DND-41 (cell line): ENCODE data around the gene TDP2.

Source experiments
- ATAC-seq: fragments of 200-7000 bp; cut with Tn5 transposase; 3 replicates; pipeline ENCODE4 v1.9.1; 2021; ENCODE audit warnings: low read depth; ENCODE audit not compliant: insufficient read depth
- DNase-seq: peaks from one replicate; pipeline ENCODE4 v3.0.0-alpha.2; 2020
- H2AFZ ChIP-seq: 2 replicates; pipeline ENCODE4 v1.6.0; 2012; ENCODE audit warnings: low read depth, low read length
- H3K27ac ChIP-seq: 2 replicates; pipeline ENCODE4 v1.5.1; 2012; ENCODE audit warnings: low read length, inconsistent platforms
- H3K27me3 ChIP-seq: fragments of 200-600 bp; sonication (generic); 2 replicates; pipeline ENCODE4 v1.6.0; 2012; ENCODE audit warnings: low read length, mild to moderate bottlenecking, inconsistent platforms; ENCODE audit not compliant: insufficient read depth, poor library complexity
- H3K36me3 ChIP-seq: 2 replicates; pipeline ENCODE4 v1.5.1; 2012; ENCODE audit warnings: low read length, inconsistent platforms; ENCODE audit not compliant: insufficient read depth
- H3K4me1 ChIP-seq: 2 replicates; pipeline ENCODE4 v1.5.1; 2012; ENCODE audit warnings: mild to moderate bottlenecking, low read length; ENCODE audit not compliant: insufficient read depth
- H3K4me2 ChIP-seq: 2 replicates; pipeline ENCODE4 v1.6.0; 2012; ENCODE audit warnings: mild to moderate bottlenecking, moderate library complexity, low read length, inconsistent platforms; ENCODE audit not compliant: insufficient read depth
- H3K4me3 ChIP-seq, 2 experiments: fragments of 200-600 bp in 1 of 2; shearing (Covaris generic) in 1 of 2; 2 replicates each; pipeline ENCODE4 v1.5.1; 2012 to 2016; ENCODE audit warnings: inconsistent platforms in 2 of 2, low read length in 2 of 2, mild to moderate bottlenecking in 2 of 2, low read depth in 1 of 2, moderate library complexity in 1 of 2
- H3K79me2 ChIP-seq: 2 replicates; pipeline ENCODE4 v1.6.0; 2012; ENCODE audit warnings: low read length, inconsistent platforms; ENCODE audit not compliant: insufficient read depth
- H3K9ac ChIP-seq: 2 replicates; pipeline ENCODE4 v1.6.0; 2012; ENCODE audit warnings: low read depth, mild to moderate bottlenecking, inconsistent platforms, low read length, moderate library complexity
- H3K9me3 ChIP-seq: 2 replicates; pipeline ENCODE4 v1.5.1; 2012; ENCODE audit warnings: low read length, moderate library complexity, mild to moderate bottlenecking, inconsistent platforms; ENCODE audit not compliant: insufficient read depth, severe bottlenecking
- H4K20me1 ChIP-seq: 2 replicates; pipeline ENCODE4 v1.6.0; 2012; ENCODE audit warnings: low read length; ENCODE audit not compliant: insufficient read depth
- EZH2 ChIP-seq: IDR thresholded peaks from 3 replicates; pipeline ENCODE4 v1.6.1; 2012; ENCODE audit warnings: borderline replicate concordance, low read depth, mild to moderate bottlenecking, moderate library complexity, low read length, inconsistent platforms; ENCODE audit not compliant: severe bottlenecking
- TF ChIP-seq, protein P1 (sequence below): IDR thresholded peaks from 2 replicates; pipeline ENCODE4 v1.5.1; 2012; ENCODE audit warnings: borderline replicate concordance, low read length, moderate library complexity, mild to moderate bottlenecking; ENCODE audit not compliant: poor library complexity, severe bottlenecking; ENCODE audit errors: extremely low read depth

The TDP2 gene

GRCh38 chr6:24650365-24650764 is 16.3 kb downstream of the TDP2 start:
- no peak overlapping the region for H3K4me2 ChIP-seq

DNA sequence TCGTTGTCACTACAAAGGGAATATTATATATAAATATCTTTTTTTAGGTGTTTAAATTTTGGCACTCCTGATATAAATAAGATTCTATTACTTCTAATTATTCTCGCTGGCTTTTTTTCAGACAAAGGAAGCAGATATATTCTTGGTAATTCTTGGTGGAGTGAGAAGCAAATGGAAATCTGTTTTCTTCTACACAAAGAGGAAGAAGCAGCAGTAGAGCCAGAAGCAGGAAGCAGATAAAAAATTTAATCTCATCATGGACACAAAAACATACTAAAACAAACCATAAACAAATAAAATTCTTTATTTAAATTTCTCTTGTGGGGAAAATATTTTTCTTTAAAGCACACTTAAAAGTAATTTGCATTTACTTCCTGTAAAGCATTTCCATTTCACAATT is 17.0 kb downstream of the TDP2 start:
- H3K4me3 ChIP-seq, result no peak overlapping the region
- H3K9me3 ChIP-seq, result no peaks in the 10 kb centered on the region
- peaks cover 17% of the 10 kb centered on the region for H3K4me1 ChIP-seq
- no peak overlapping the region for H3K27ac ChIP-seq
- TF ChIP-seq, protein P1, sequence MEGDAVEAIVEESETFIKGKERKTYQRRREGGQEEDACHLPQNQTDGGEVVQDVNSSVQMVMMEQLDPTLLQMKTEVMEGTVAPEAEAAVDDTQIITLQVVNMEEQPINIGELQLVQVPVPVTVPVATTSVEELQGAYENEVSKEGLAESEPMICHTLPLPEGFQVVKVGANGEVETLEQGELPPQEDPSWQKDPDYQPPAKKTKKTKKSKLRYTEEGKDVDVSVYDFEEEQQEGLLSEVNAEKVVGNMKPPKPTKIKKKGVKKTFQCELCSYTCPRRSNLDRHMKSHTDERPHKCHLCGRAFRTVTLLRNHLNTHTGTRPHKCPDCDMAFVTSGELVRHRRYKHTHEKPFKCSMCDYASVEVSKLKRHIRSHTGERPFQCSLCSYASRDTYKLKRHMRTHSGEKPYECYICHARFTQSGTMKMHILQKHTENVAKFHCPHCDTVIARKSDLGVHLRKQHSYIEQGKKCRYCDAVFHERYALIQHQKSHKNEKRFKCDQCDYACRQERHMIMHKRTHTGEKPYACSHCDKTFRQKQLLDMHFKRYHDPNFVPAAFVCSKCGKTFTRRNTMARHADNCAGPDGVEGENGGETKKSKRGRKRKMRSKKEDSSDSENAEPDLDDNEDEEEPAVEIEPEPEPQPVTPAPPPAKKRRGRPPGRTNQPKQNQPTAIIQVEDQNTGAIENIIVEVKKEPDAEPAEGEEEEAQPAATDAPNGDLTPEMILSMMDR, result no peak
- no peak for TF ChIP-seq EZH2
- no peaks in the 10 kb centered on the region for H4K20me1 ChIP-seq
- no peak for ATAC-seq
- H3K27me3 ChIP-seq, result peaks cover 10% of the 10 kb centered on the region
- H2AFZ ChIP-seq, result no peak overlapping the region
- no peak overlapping the region for H3K9ac ChIP-seq
- no peak overlapping the region for H3K4me2 ChIP-seq
- H3K36me3 ChIP-seq, result peaks cover 46% of the 10 kb centered on the region
- no peak for DNase-seq
- no peaks in the 10 kb centered on the region for H3K79me2 ChIP-seq

More at GRCh38 chr6:24650365-24650764, 16.3 kb downstream of the TDP2 start:
- Histone ChIP-seq H3K9ac (no peak overlapping the region), H3K9me3 (no peaks in the 10 kb centered on the region), H3K36me3 (peaks cover 53% of the 10 kb centered on the region), H3K4me3 (no peak overlapping the region), H2AFZ (no peak overlapping the region), H3K27me3 (peaks cover 5% of the 10 kb centered on the region), H3K4me1 (peaks cover 14% of the 10 kb centered on the region), H3K27ac (no peak overlapping the region), H4K20me1 (peaks cover 3% of the 10 kb centered on the region; the same call in 1 of the 2 replicates), H3K79me2 (0 out of 2 replicates have a peak, but pooled peaks cover 3% of the 10 kb centered on the region)
- no peak for DNase-seq
- no peak for TF ChIP-seq EZH2
- TF ChIP-seq, protein P1, result no peak
- ATAC-seq, result no peak

- peaks cover 33% of the 10 kb centered on the region for H3K36me3 ChIP-seq
- ATAC-seq (no peak), DNase-seq (no peak)
- H3K79me2 ChIP-seq, result no peaks in the 10 kb centered on the region
- H2AFZ ChIP-seq, result no peak overlapping the region
- H3K27me3 ChIP-seq, result peaks cover 17% of the 10 kb centered on the region
- H3K9me3 ChIP-seq, result no peaks in the 10 kb centered on the region
- H3K4me1 ChIP-seq, result peaks cover 17% of the 10 kb centered on the region
- no peak overlapping the region for H3K9ac ChIP-seq
- TF ChIP-seq EZH2, result no peak
- TF ChIP-seq, protein P1, result no peak
- H3K27ac ChIP-seq, result no peak overlapping the region
- H3K4me3 ChIP-seq, result no peak overlapping the region
- H3K4me2 ChIP-seq, result no peak overlapping the region
- no peaks in the 10 kb centered on the region for H4K20me1 ChIP-seq
Measured at GRCh38 chr6:24648276-24648675, 18.4 kb downstream of the TDP2 start.

DNA sequence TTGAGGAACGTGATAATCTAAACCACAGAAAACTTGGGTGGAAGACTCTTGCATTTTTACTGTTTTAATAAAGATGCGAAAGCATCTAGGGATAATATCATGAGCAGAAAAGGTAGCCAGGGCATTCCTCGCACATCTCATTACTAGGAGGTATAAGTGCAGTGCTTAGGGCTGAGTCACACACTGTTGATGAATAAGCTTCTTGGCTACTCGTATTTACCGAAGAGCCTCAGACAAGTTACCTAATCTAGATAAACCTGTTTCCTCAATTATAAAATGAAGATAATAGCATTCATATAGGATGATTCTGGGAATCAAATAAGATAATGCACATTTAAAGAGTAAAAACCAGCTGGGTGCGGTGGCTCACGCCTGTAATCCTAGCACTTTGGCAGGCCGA is 19.9 kb downstream of the TDP2 start:
- no peaks in the 10 kb centered on the region for H4K20me1 ChIP-seq
- no peak overlapping the region for H3K9ac ChIP-seq
- no peak for ATAC-seq
- H3K79me2 ChIP-seq, result no peaks in the 10 kb centered on the region
- H3K36me3 ChIP-seq, result peaks cover 19% of the 10 kb centered on the region
- H3K4me1 ChIP-seq, result peaks cover 17% of the 10 kb centered on the region
- H3K27me3 ChIP-seq, result peaks cover 17% of the 10 kb centered on the region
- H2AFZ ChIP-seq, result peak overlapping the region; percentile 74
- no peak for DNase-seq
- H3K4me2 ChIP-seq, result peak overlapping the region; percentile 97
- no peak overlapping the region for H3K27ac ChIP-seq
- H3K4me3 ChIP-seq, result peak overlapping the region in 1 of 2 experiments; percentile 63; a peak in 2 of 4 replicates
- TF ChIP-seq, protein P1, result no peak
- no peak for TF ChIP-seq EZH2
- no peaks in the 10 kb centered on the region for H3K9me3 ChIP-seq
